ENCODE results near the gene MAD2L2.

Gene MAD2L2

GRCh38 chr1:11674488-11674887 lies 6.5 kb downstream of the MAD2L2 start:
- no peaks in the 10 kb centered on the region for H3K9me3 ChIP-seq (ENCODE audit: control insufficient read depth, insufficient read depth, low read length)
- no peaks in the 10 kb centered on the region for H3K9me2 ChIP-seq (replicated peaks; ENCODE audit: control insufficient read depth, low read length)
- no peaks in the 10 kb centered on the region for H3F3A ChIP-seq (ENCODE audit: control insufficient read depth, insufficient read depth)
- no peak overlapping the region for H3K27ac ChIP-seq (ENCODE audit: low read depth, low read length)
- H3K36me3 ChIP-seq (ENCODE audit: control insufficient read depth, low read length), result peaks cover 36% of the 10 kb centered on the region
- no peak overlapping the region for H3K4me2 ChIP-seq (ENCODE audit: low read length)
- no peaks in the 10 kb centered on the region for H3K79me2 ChIP-seq (ENCODE audit: control insufficient read depth, low read length)
- TF ChIP-seq CTCF (IDR thresholded peaks at IDR 0.05; ENCODE audit: low read depth, low read length, poor library complexity, severe bottlenecking) (no peak), EZH2phosphoT487 (IDR thresholded peaks at IDR 0.05; ENCODE audit: borderline replicate concordance, low read length) (no peak)
- no peaks in the 10 kb centered on the region for H3K27me3 ChIP-seq (ENCODE audit: control insufficient read depth, low read length)
- H3K4me1 ChIP-seq (ENCODE audit: control insufficient read depth, low read length), result no peaks in the 10 kb centered on the region; the same call in 1 of the 2 replicates
- no peaks in the 10 kb centered on the region for H4K20me1 ChIP-seq (ENCODE audit: control insufficient read depth, insufficient read depth, low read depth, low read length)
- H3K4me3 ChIP-seq (ENCODE audit: low read length), result no peak overlapping the region

GRCh38 chr1:11673089-11673769 lies 7.7 kb downstream of the MAD2L2 start:
- no peaks in the 10 kb centered on the region; the same call in 1 of the 2 replicates for H3K4me1 ChIP-seq (ENCODE audit: control insufficient read depth, low read length)
- no peaks in the 10 kb centered on the region for H4K20me1 ChIP-seq (ENCODE audit: control insufficient read depth, insufficient read depth, low read depth, low read length)
- no peaks in the 10 kb centered on the region for H3K79me2 ChIP-seq (ENCODE audit: control insufficient read depth, low read length)
- H3K27ac ChIP-seq (ENCODE audit: low read depth, low read length), result no peak overlapping the region
- H3F3A ChIP-seq (ENCODE audit: control insufficient read depth, insufficient read depth), result no peaks in the 10 kb centered on the region
- no peak overlapping the region for H3K4me2 ChIP-seq (ENCODE audit: low read length)
- H3K4me3 ChIP-seq (ENCODE audit: low read length), result no peak overlapping the region
- H3K36me3 ChIP-seq (ENCODE audit: control insufficient read depth, low read length), result peaks cover 33% of the 10 kb centered on the region
- H3K9me3 ChIP-seq (ENCODE audit: control insufficient read depth, insufficient read depth, low read length), result no peaks in the 10 kb centered on the region
- H3K9me2 ChIP-seq (replicated peaks; ENCODE audit: control insufficient read depth, low read length), result no peaks in the 10 kb centered on the region
- TF ChIP-seq EZH2phosphoT487 (IDR thresholded peaks at IDR 0.05; ENCODE audit: borderline replicate concordance, low read length) (no peak), CTCF (IDR thresholded peaks at IDR 0.05; ENCODE audit: low read depth, low read length, poor library complexity, severe bottlenecking) (no peak)
- H3K27me3 ChIP-seq (ENCODE audit: control insufficient read depth, low read length), result no peaks in the 10 kb centered on the region

GRCh38 chr1:11671544-11672286 lies 9.2 kb downstream of the MAD2L2 start:
- Histone ChIP-seq H3K9me3 (ENCODE audit: control insufficient read depth, insufficient read depth, low read length) (no peaks in the 10 kb centered on the region), H3K27me3 (ENCODE audit: control insufficient read depth, low read length) (no peaks in the 10 kb centered on the region), H3K27ac (ENCODE audit: low read depth, low read length) (no peak overlapping the region), H3K9me2 (replicated peaks; ENCODE audit: control insufficient read depth, low read length) (no peaks in the 10 kb centered on the region), H3K4me1 (ENCODE audit: control insufficient read depth, low read length) (no peaks in the 10 kb centered on the region), H3K4me2 (ENCODE audit: low read length) (no peak overlapping the region), H4K20me1 (ENCODE audit: control insufficient read depth, insufficient read depth, low read depth, low read length) (no peaks in the 10 kb centered on the region), H3F3A (ENCODE audit: control insufficient read depth, insufficient read depth) (no peaks in the 10 kb centered on the region), H3K79me2 (ENCODE audit: control insufficient read depth, low read length) (no peaks in the 10 kb centered on the region), H3K4me3 (ENCODE audit: low read length) (no peak overlapping the region), H3K36me3 (ENCODE audit: control insufficient read depth, low read length) (peaks cover 28% of the 10 kb centered on the region)
- TF ChIP-seq EZH2phosphoT487 (IDR thresholded peaks at IDR 0.05; ENCODE audit: borderline replicate concordance, low read length), result no peak
- TF ChIP-seq CTCF (IDR thresholded peaks at IDR 0.05; ENCODE audit: low read depth, low read length, poor library complexity, severe bottlenecking), result no peak

Data from DOHH2 (cell line).